SK-N-SH (cell line): ENCODE measurements around the gene SPRED1.

ENCODE experiments used
- CTCF ChIP-seq: fragments of 200-600 bp; sonication (generic); IDR thresholded peaks from 2 replicates; pipeline ENCODE4 v1.6.1; 2017; ENCODE audit warnings: antibody characterized with exemption, mild to moderate bottlenecking, moderate library complexity
- EP300 ChIP-seq, 2 experiments: IDR thresholded peaks; 2 replicates each; pipeline versions ENCODE4 v1.4.0 to v1.6.1; 2012; ENCODE audit warnings: borderline replicate concordance in 1 of 2, low read depth in 1 of 2, low read length in 1 of 2
- MAX ChIP-seq: IDR thresholded peaks from 2 replicates; pipeline ENCODE4 v1.4.0; 2012; ENCODE audit warnings: low read depth
- PBX3 ChIP-seq: IDR thresholded peaks from 2 replicates; pipeline ENCODE4; 2012
- POLR2AphosphoS5 ChIP-seq: IDR thresholded peaks from 2 replicates; pipeline ENCODE4 v1.6.1; 2012; ENCODE audit warnings: low read depth, low read length
- RAD21 ChIP-seq: IDR thresholded peaks from 2 replicates; pipeline ENCODE4 v1.6.1; 2012; ENCODE audit warnings: mild to moderate bottlenecking, low read length
- REST ChIP-seq: IDR thresholded peaks from 2 replicates; pipeline ENCODE4 v1.6.1; 2012; ENCODE audit warnings: mild to moderate bottlenecking, low read depth, low read length, moderate library complexity
- SMC3 ChIP-seq: IDR thresholded peaks from 2 replicates; pipeline ENCODE4 v1.6.1; 2012; ENCODE audit warnings: low read depth, low read length, improper control_type of control experiment
- USF2 ChIP-seq: fragments of 150-350 bp; IDR thresholded peaks from 2 replicates; pipeline ENCODE4 v1.6.1; 2017; ENCODE audit warnings: antibody characterized with exemption, low read length, low read depth, borderline replicate concordance
- YY1 ChIP-seq: IDR thresholded peaks from 2 replicates; pipeline ENCODE4 v1.4.0; 2012; ENCODE audit warnings: low read depth, mild to moderate bottlenecking

- TF ChIP-seq EP300 (IDR thresholded peaks at IDR 0.05; ENCODE audit: borderline replicate concordance in 1 of 2, low read depth in 1 of 2, low read length in 1 of 2) (no peak), CTCF (no peak), YY1 (no peak), REST (no peak), PBX3 (no peak), POLR2AphosphoS5 (no peak), MAX (no peak), SMC3 (no peak), USF2 (no peak), RAD21 (no peak)
These were observed 28.4 kb downstream of the SPRED1 start for GRCh38 chr15:38281031-38281430.
